NT2/D1 (cell line): Measurements from ENCODE around the gene KCNQ5.

Source experiments
- SUZ12 ChIP-seq: IDR thresholded peaks from 2 replicates; pipeline ENCODE4 v1.6.1; 2011; ENCODE audit not compliant: insufficient read length, insufficient read depth; ENCODE audit errors: extremely low read depth
- YY1 ChIP-seq: IDR thresholded peaks from 2 replicates; pipeline ENCODE4 v1.6.1; 2011; ENCODE audit not compliant: insufficient read length, insufficient read depth
- ZNF274 ChIP-seq: IDR thresholded peaks from 2 replicates; pipeline ENCODE4 v1.6.1; 2011; ENCODE audit warnings: mild to moderate bottlenecking, low read depth, low read length

DNA sequence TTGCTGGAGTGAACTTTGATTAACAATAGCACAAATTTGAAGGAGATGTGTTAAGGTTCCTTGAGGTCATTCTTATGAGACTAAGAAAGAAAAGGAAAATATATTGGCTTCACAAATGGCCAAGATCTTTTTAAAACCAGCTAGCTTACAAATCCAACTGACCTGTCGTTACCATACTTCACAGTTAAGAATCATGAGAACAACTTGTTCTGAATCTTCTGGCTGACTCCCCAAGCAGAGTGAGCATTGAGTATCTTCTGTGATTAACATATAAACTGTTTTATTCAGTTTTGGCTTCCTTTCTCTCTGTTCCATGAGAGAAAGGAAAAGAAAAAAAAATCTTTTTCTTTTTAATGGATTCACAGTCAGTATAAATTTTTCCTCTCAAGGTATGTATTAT lies 326.3 kb downstream of the KCNQ5 start:
- no peak for TF ChIP-seq YY1
- TF ChIP-seq ZNF274: no peak
- no peak for TF ChIP-seq SUZ12
